Motor neuron (in vitro differentiated cells): ENCODE measurements around the gene AP5B1. TPM values are rescaled to one million over a fixed set of nuclear protein-coding genes. Genes with fewer than 3 reads are reported as not detected.
"Not testable (repeated sequence)": the region's sequence is repeated elsewhere in the genome, so short reads cannot be mapped to it uniquely, and the experiment has no call there.

ENCODE experiments used
- ATAC-seq, 8 experiments: fragments of 200-7000 bp; cut with Tn5 transposase; replicated peaks in 6 of 8; 2 replicates each; pipeline ENCODE4 v1.8.0; 2021; ENCODE audit warnings: mild to moderate bottlenecking in 8 of 8, moderate library complexity in 8 of 8
- H3K27ac ChIP-seq, 2 donors: fragments of 250-450 bp; sonication (Bioruptor Pico); 2 replicates each; pipeline ENCODE4 v1.9.0; 2021; ENCODE audit warnings: antibody characterized with exemption in 2 of 2, mild to moderate bottlenecking in 2 of 2, moderate library complexity in 1 of 2
- H3K4me1 ChIP-seq, 2 donors: fragments of 250-450 bp; sonication (Bioruptor Pico); replicated peaks in 1 of 2; 2 replicates each; pipeline ENCODE4 v1.6.1; 2021; ENCODE audit warnings: antibody characterized with exemption in 2 of 2, mild to moderate bottlenecking in 2 of 2, moderate library complexity in 1 of 2
- H3K4me3 ChIP-seq, 5 donors: fragments of 250-450 bp; sonication (Bioruptor Pico); 2 replicates each; pipeline ENCODE4 v1.9.0; 2021; ENCODE audit warnings: antibody characterized with exemption in 5 of 5, mild to moderate bottlenecking in 5 of 5, moderate library complexity in 4 of 5
- WGBS, 10 experiments: fragments of 450-650 bp; shearing (Covaris generic); methylation state at CpG; one replicate each; pipeline ENCODE4 v1.0.0; 2022; 5-methylcytosine and 5-hydroxymethylcytosine counted together
- in situ Hi-C, 9 experiments: fragments of 400-800 bp; cut with MboI; loops; one replicate each; pipeline ENCODE4 v1.15.0; 2021; ENCODE audit warnings: low sequenced_read_pairs in 9 of 9, low pct_unique_long_range_greater_than_20kb in 2 of 9; ENCODE audit not compliant: unreplicated experiment in 9 of 9
- total RNA-seq, 8 experiments: library from RNA; unstranded; fragments of 300-600 nt; gene quantifications; 2 replicates each; pipeline versions ENCODE4 v1.2.3 to v1.2.4, GENCODE V29; 2022

Gene AP5B1
- total RNA-seq, 8 experiments from 2014 or later = 2.7 to 12.9 (median 4.8) TPM

DNA sequence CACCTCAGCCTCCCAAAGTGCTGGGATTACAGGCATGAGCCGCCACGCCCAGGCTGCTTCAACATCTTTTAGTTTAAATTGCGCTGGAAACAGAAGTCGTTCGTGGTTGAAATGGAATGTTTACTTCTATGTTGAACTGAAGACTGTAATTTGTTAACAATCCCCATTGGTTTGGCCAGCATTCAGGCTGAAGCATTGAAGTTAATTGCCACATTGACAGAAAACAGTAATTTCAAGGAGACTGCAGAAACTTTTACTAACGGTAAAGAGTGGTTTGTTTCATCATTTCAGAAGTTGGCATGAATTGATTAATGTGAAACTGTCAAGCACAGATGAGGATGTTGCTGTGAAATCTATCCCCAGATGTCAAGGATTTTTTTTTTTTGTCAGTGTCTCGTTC, 14.2 kb downstream of the AP5B1 start:
- peak in 1 of 8 experiments; percentile 22 for ATAC-seq
- Histone ChIP-seq H3K4me3 (no peak overlapping the region), H3K4me1 (no peaks in the 10 kb centered on the region), H3K27ac (no peak overlapping the region)
- 17 to 94% (median 75%) methylated on average over 3 to 6 of the region's 7 CpGs; no CpG with 5 or more reads in 1 of the 10 experiments for WGBS, 10 experiments
- in situ Hi-C loops = no loop called here

DNA sequence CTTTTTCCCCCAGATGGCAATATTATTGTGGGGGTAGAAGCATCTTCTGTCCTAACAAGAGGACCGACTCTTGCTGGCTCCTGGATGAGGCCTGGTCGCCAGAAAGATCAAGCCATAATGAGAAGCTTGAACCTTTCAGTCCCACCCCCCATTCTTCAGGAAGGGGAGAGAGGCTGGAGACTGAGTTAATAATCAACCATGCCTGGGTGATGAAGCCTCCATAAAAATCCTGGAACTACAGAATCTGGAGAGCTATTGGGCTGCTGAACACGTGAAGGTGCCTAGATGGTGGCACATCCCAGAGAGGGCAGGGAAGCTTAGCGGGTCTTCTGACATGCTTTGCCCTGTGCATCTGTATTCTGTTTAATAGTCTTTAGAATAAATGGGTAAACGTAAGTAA, 16.3 kb downstream of the AP5B1 start:
- H3K27ac ChIP-seq = no peak overlapping the region
- no peaks in the 10 kb centered on the region for H3K4me1 ChIP-seq
- H3K4me3 ChIP-seq = no peak overlapping the region
- 14 to 70% (median 48%) methylated on average over 1 to 5 of the region's 5 CpGs; no CpG with 5 or more reads in 2 of the 10 experiments for WGBS, 10 experiments
- ATAC-seq = no peak
- in situ Hi-C loops = no loop called here

DNA sequence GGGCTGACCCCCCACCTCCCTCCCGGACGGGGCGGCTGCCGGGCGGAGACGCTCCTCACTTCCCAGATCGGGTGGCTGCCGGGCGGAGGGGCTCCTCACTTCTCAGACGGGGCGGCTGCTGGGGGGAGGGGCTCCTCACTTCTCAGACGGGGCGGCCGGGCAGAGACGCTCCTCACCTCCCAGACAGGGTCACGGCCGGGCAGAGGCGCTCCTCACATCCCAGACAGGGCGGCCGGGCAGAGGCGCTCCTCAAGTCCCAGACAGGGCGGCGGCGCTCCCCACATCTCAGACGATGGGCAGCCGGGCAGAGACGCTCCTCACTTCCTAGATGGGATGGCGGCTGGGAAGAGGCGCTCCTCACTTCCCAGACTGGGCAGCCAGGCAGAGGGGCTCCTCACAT, 18.0 kb downstream of the AP5B1 start:
- H3K4me1 ChIP-seq, H3K27ac ChIP-seq, H3K4me3 ChIP-seq, ATAC-seq, in situ Hi-C loops: not testable (repeated sequence)
- WGBS, 10 experiments = no CpG with 5 or more reads among the region's 29 CpGs

DNA sequence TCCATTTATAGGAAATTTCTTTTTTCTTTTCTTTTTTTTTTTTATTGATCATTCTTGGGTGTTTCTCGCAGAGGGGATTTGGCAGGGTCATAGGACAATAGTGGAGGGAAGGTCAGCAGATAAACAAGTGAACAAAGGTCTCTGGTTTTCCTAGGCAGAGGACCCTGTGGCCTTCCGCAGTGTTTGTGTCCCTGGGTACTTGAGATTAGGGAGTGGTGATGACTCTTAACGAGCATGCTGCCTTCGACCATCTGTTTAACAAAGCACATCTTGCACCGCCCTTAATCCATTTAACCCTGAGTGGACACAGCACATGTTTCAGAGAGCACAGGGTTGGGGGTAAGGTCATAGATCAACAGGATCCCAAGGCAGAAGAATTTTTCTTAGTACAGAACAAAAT, 18.6 kb downstream of the AP5B1 start:
- WGBS, 10 experiments = 45 to 100% (median 60%) methylated on average over 1 to 3 of the region's 5 CpGs; no CpG with 5 or more reads in 5 of the 10 experiments
- in situ Hi-C loops, H3K27ac ChIP-seq, ATAC-seq, H3K4me3 ChIP-seq, H3K4me1 ChIP-seq: not testable (repeated sequence)

DNA sequence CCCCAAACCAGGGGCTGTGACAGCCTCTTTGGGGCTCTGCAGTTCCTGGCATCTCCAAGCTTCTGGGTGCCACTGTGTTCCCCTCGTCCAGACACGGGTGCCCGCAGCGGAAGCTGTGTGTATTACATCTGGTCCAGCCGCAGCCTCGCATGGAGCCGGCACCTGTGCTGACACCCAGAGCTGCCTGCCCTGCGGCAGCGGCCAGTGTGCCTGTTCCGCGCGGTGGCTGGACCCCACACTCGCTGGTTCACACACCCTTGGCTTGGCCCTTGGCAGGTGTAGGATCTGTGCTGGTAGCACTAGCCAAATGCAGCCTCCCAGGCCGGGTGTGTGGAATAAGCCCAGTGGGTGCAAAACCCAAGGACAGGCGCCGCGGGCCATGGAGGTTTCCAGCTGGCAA, 35.7 kb downstream of the AP5B1 start:
- Histone ChIP-seq H3K27ac (no peak overlapping the region), H3K4me1 (no peaks in the 10 kb centered on the region), H3K4me3 (no peak overlapping the region)
- ATAC-seq = no peak
- 91 to 100% (median 99%) methylated on average over 1 to 9 of the region's 17 CpGs; no CpG with 5 or more reads in 4 of the 10 experiments for WGBS, 10 experiments
- in situ Hi-C loops = no loop called here

DNA sequence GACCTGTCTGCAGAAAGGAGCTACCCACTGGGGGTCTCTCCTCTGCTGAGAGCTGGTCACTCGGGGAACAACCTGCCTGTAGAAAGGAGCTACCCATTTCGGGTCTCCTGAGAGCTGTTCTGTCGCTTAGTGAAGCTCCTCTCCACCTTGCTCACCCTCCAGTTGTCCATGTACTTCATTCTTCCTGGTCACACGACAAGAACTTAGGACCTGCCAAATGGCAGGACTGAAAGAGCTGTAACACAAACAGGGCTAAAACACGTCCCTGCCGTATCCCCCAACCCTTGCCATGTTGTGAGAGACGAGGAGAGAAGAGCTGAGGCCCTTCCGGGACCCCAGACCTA, 36.1 kb downstream of the AP5B1 start:
- Histone ChIP-seq H3K27ac (no peak overlapping the region), H3K4me1 (no peaks in the 10 kb centered on the region), H3K4me3 (no peak overlapping the region)
- ATAC-seq = no peak
- 74 to 80% methylated on average over 1 to 5 of the region's 8 CpGs; no CpG with 5 or more reads in 8 of the 10 experiments for WGBS, 10 experiments
- in situ Hi-C loops = no loop called here

DNA sequence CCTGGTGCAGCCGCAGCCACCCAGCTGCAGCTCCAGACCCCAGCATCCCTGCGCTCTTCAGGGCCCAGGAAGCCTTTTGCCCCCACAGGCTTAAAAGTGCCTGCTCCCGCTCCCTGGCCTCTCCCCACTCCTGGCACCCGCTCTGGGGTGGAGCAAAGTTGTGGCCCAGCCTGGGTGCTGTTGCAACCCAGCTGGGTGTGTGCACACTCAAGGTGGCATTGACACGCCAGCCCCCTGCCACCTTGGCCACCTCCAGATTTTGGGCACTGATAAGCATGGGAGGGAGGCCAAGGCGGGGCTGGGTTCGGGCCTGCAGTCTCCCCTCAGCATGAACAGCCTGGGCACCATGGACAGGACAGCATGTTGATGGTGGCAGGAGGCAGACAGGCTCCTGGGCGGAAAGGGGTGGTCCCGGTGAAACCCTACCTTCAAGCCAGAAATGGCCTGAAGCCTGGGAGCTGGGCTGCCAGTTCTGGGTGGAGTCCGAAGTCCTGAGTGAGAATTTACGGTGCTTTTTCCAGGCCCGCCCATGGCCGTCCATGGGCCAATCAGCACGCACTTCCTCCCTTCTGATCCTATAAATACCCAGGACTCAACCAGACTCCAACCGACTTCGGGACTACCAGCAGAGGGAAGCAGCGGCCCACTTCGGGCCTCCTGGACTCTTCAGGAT, 36.6 kb downstream of the AP5B1 start:
- no peak overlapping the region for H3K27ac ChIP-seq
- in situ Hi-C loops = no loop called here
- H3K4me1 ChIP-seq = no peaks in the 10 kb centered on the region
- ATAC-seq = peak in 3 of 8 experiments; percentile 93 to 99 (median 97)
- 21 to 100% (median 85%) methylated on average over 1 to 6 of the region's 18 CpGs; no CpG with 5 or more reads in 4 of the 10 experiments for WGBS, 10 experiments
- H3K4me3 ChIP-seq = no peak overlapping the region

DNA sequence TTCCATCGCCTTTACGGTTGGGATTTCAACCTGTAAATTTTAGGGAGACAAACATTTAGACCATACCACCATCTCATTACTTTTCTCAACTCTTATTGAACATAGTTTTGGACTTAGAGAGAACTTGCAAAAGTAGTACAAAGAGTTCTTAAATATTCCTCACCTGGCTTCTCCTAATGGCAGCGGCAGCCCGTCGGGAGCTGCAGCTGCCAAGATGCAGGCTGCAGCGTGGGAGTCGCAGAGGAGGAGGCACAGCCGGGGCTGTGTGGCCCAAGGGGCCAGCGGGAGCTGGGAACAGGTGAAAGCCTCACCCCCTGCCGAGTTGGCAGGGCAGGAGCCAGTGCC, 37.1 kb downstream of the AP5B1 start:
- Histone ChIP-seq H3K4me1 (no peaks in the 10 kb centered on the region), H3K27ac (no peak overlapping the region), H3K4me3 (no peak overlapping the region)
- no peak for ATAC-seq
- in situ Hi-C loops = no loop called here
- 43 to 85% (median 58%) methylated on average over 2 to 4 of the region's 10 CpGs; no CpG with 5 or more reads in 7 of the 10 experiments for WGBS, 10 experiments

DNA sequence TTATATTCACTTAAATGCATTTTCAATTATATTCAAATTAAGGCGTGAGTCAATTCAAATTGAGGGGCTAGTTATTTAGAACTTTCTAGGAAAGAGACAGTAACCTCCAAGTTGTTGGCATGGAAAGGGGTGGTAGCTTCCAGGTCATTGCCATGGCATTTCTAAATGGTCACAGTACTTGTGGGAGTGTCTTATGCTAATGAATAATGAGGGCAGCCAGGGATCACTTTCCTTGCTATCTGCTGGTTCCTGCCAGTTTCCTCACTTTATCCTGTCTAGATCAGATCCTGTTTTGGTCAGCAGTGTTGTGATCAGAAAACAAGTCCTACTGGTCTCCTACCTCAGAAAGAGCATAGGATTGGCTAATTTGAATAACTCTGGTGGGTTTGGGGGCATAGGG, 38.4 kb downstream of the AP5B1 start:
- in situ Hi-C loops = no loop called here
- Histone ChIP-seq H3K4me1 (no peaks in the 10 kb centered on the region), H3K27ac (no peak overlapping the region), H3K4me3 (no peak overlapping the region)
- WGBS, 10 experiments = 50 to 100% (median 71%) methylated on average over 1 of the region's 1 CpG; no CpG with 5 or more reads in 3 of the 10 experiments
- peak in 1 of 8 experiments; percentile 50 for ATAC-seq

DNA sequence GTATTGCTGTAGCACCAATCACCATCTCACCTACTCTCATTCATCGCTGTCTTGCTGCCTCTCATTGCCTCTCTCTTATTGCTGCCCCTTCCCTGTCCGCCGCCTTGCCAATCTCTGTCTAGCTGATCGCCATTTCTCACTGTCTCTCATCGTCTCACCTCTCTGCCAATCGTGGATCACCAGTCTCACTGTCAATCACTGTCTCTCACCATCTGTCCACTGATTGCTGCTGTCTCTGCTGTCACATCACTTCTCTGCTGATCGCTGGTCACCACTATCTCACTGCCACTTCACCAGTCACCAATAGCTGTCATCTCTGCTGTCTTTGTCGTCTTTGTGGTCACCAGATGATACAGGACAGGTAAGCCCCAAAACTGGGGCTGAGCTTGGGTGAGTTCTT, 39.6 kb downstream of the AP5B1 start:
- H3K4me3 ChIP-seq = no peak overlapping the region
- H3K4me1 ChIP-seq = no peaks in the 10 kb centered on the region
- ATAC-seq = no peak
- WGBS, 10 experiments = 57 to 100% (median 81%) methylated on average over 1 to 6 of the region's 8 CpGs; no CpG with 5 or more reads in 3 of the 10 experiments
- in situ Hi-C loops = no loop called here
- no peak overlapping the region for H3K27ac ChIP-seq

DNA sequence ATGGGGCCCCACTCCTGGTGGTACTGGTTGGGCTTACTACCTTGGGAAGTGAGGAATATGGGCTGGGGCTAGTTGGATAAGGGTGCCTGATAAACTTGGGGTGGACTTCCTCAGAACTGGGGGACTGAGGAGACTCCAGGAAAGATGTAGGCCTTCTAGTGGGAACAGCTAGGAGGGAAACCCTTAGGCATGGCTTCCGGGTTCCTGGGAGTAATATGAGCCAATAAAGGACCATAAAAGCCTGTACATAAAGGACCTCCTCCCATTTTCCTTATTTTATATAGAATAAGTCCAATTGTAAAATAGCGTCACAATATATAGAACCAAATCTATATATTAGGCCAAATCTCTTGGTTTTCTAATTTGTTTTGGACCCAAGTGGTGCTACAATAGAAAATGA, 41.8 kb downstream of the AP5B1 start:
- Histone ChIP-seq H3K4me1 (no peaks in the 10 kb centered on the region), H3K4me3 (no peak overlapping the region), H3K27ac (no peak overlapping the region)
- ATAC-seq = no peak
- 50 to 100% (median 74%) methylated on average over 1 to 2 of the region's 2 CpGs; no CpG with 5 or more reads in 1 of the 10 experiments for WGBS, 10 experiments
- in situ Hi-C loops = no loop called here

DNA sequence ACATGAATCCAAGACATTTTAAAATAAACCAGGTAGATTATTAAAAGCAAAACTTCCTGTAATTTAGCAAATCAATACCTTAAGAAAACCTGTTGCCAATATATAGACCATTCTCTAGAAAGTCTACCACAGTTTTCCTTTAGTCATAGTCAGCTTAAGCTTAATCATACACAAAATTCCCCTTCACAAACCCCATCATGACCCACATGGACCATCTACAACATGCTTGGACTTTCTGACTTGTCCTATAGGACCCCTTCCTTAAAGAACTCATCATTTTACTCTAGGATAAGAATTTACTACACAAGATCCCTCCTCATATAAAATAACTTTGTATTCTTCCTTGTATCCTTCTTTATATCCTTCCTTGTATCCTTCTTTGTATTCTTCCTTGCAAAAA, 44.0 kb downstream of the AP5B1 start:
- in situ Hi-C loops = no loop called here
- Histone ChIP-seq H3K4me1 (no peaks in the 10 kb centered on the region), H3K27ac (no peak overlapping the region), H3K4me3 (no peak overlapping the region)
- ATAC-seq = no peak

DNA sequence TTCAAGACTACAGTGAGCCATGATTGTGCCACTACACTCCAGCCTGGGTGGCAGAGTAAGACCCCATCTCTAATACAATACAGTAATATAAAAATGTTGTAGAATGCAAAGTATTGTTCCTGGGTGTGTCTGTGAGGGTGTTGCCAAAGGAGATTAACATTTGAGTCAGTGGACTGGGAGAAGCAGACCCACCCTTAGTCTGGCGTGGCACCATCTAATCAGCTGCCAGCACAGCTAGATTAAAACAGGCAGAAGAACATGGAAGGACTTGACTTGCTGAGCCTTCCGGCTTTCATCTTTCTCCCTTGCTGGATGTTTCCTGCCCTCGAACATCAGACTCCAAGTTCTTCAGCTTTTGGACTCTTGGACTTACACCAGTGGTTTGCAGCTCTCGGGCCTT, 45.7 kb downstream of the AP5B1 start:
- H3K4me3 ChIP-seq, H3K4me1 ChIP-seq, in situ Hi-C loops, H3K27ac ChIP-seq: not testable (repeated sequence)
- WGBS, 10 experiments = 17 to 84% (median 51%) methylated on average over 1 to 4 of the region's 4 CpGs; no CpG with 5 or more reads in 2 of the 10 experiments
- ATAC-seq = peak in 2 of 8 experiments; percentile 54 to 72

DNA sequence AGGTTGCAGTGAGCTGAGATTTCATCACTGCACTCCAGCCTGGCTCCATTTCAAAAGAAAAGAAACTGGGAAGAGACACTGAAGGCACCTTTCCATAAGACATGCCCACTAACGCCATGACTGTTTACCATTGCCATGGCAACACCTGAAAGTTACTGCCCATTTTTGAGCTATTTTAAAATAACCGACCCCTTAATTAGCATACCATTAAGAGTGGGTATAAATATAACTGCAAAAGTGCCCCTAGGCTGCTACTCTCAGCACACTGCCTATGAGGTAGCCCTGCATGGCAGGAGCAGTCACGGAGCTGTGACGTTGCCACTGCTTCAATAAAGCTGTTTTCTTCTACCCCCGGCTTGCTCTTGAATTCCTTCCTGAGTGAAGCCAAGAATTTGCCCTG, 50.3 kb downstream of the AP5B1 start:
- in situ Hi-C loops = no loop called here
- no peak overlapping the region for H3K27ac ChIP-seq
- WGBS, 10 experiments = 0 to 100% (median 47%) methylated on average over 1 to 5 of the region's 5 CpGs
- ATAC-seq = peak in 3 of 8 experiments; percentile 58 to 99 (median 77)
- H3K4me3 ChIP-seq = no peak overlapping the region
- no peaks in the 10 kb centered on the region for H3K4me1 ChIP-seq
